Astrocyte (in vitro differentiated cells and primary cell): Measurements from ENCODE around the gene CCDC174. TPM values are rescaled to one million over a fixed set of nuclear protein-coding genes. Genes with fewer than 3 reads are reported as not detected.

ENCODE experiments used
- DNase-seq: peaks from one replicate; pipeline ENCODE4 v3.0.0-alpha.2; 2010; ENCODE audit warnings: low read depth
- FAIRE-seq: peaks from 2 replicates; lab custom pipeline; 2011; peaks lifted over from hg19 to GRCh38; lab: Jason Lieb, UNC
- H2AFZ ChIP-seq: 2 replicates; pipeline ENCODE4 v1.6.0; 2012; ENCODE audit warnings: low read depth, low read length, inconsistent platforms
- H3K27ac ChIP-seq: 2 replicates; pipeline ENCODE4 v1.5.1; 2011; ENCODE audit warnings: low read depth, low read length, inconsistent platforms
- H3K27me3 ChIP-seq: 2 replicates; pipeline ENCODE4 v1.6.0; 2011; ENCODE audit warnings: low read length, inconsistent platforms; ENCODE audit not compliant: insufficient read depth
- H3K36me3 ChIP-seq: 2 replicates; pipeline ENCODE4 v1.5.1; 2011; ENCODE audit warnings: low read length, inconsistent platforms; ENCODE audit not compliant: insufficient read depth
- H3K4me1 ChIP-seq: 2 replicates; pipeline ENCODE4 v1.5.1; 2011; ENCODE audit warnings: low read length, inconsistent platforms; ENCODE audit not compliant: insufficient read depth
- H3K4me2 ChIP-seq: 2 replicates; pipeline ENCODE4 v1.6.0; 2012; ENCODE audit warnings: low read length, inconsistent platforms
- H3K4me3 ChIP-seq: 2 replicates; pipeline ENCODE4 v1.5.1; 2011; ENCODE audit warnings: low read depth, mild to moderate bottlenecking, low read length, inconsistent platforms; ENCODE audit not compliant: insufficient read depth
- H3K79me2 ChIP-seq: 2 replicates; pipeline ENCODE4 v1.6.0; 2012; ENCODE audit warnings: mild to moderate bottlenecking, low read length, inconsistent platforms; ENCODE audit not compliant: insufficient read depth
- H3K9ac ChIP-seq: 2 replicates; pipeline ENCODE4 v1.6.0; 2012; ENCODE audit warnings: mild to moderate bottlenecking, low read length, inconsistent platforms
- H3K9me3 ChIP-seq: 2 replicates; pipeline ENCODE4 v1.5.1; 2012; ENCODE audit warnings: low read depth, mild to moderate bottlenecking, low read length, inconsistent platforms; ENCODE audit not compliant: insufficient read depth
- H4K20me1 ChIP-seq: 2 replicates; pipeline ENCODE4 v1.6.0; 2012; ENCODE audit warnings: low read length, inconsistent platforms; ENCODE audit not compliant: insufficient read depth
- H3K27ac Mint-ChIP-seq: one replicate; pipeline ENCODE4 v1.8.0; 2021; ENCODE audit warnings: mild to moderate bottlenecking, mixed read lengths; ENCODE audit not compliant: unreplicated experiment
- H3K27me3 Mint-ChIP-seq: one replicate; pipeline ENCODE4 v1.8.0; 2021; ENCODE audit warnings: low read depth, mixed read lengths; ENCODE audit not compliant: unreplicated experiment
- H3K36me3 Mint-ChIP-seq: one replicate; pipeline ENCODE4 v1.8.0; 2021; ENCODE audit warnings: low read depth, mixed read lengths; ENCODE audit not compliant: unreplicated experiment
- H3K4me1 Mint-ChIP-seq: one replicate; pipeline ENCODE4 v1.8.0; 2021; ENCODE audit warnings: low read depth, mixed read lengths; ENCODE audit not compliant: unreplicated experiment
- H3K4me3 Mint-ChIP-seq: one replicate; pipeline ENCODE4 v1.8.0; 2021; ENCODE audit warnings: mild to moderate bottlenecking, moderate library complexity, mixed read lengths; ENCODE audit not compliant: unreplicated experiment
- H3K9me3 Mint-ChIP-seq: one replicate; pipeline ENCODE4 v1.8.0; 2021; ENCODE audit warnings: mild to moderate bottlenecking, mixed read lengths; ENCODE audit not compliant: unreplicated experiment
- EZH2 ChIP-seq: IDR thresholded peaks from 2 replicates; pipeline ENCODE4 v1.6.1; 2012; ENCODE audit warnings: mild to moderate bottlenecking, low read length, inconsistent platforms; ENCODE audit not compliant: insufficient read depth
- total RNA-seq: library from RNA; stranded (reverse); gene quantifications from 2 replicates; pipeline ENCODE4 v1.2.1, GENCODE V29; 2021
- TF ChIP-seq, protein P1 (sequence below): IDR thresholded peaks from 2 replicates; pipeline ENCODE4 v1.5.1; 2011; ENCODE audit warnings: low read depth, mild to moderate bottlenecking, inconsistent platforms, low read length, moderate library complexity; ENCODE audit not compliant: insufficient read depth

Gene CCDC174
- total RNA-seq, 1 donor from 2014 or later: 17.4 TPM

- DNase-seq: no peak
- Mint-ChIP-seq H3K9me3 (peaks cover 3% of the 10 kb centered on the region), H3K4me1 (peaks cover 26% of the 10 kb centered on the region), H3K27me3 (peaks cover 12% of the 10 kb centered on the region), H3K36me3 (no peaks in the 10 kb centered on the region), H3K27ac (no peak overlapping the region), H3K4me3 (no peak overlapping the region)
- H4K20me1 ChIP-seq: no peaks in the 10 kb centered on the region
- TF ChIP-seq EZH2: no peak
- TF ChIP-seq, protein P1, sequence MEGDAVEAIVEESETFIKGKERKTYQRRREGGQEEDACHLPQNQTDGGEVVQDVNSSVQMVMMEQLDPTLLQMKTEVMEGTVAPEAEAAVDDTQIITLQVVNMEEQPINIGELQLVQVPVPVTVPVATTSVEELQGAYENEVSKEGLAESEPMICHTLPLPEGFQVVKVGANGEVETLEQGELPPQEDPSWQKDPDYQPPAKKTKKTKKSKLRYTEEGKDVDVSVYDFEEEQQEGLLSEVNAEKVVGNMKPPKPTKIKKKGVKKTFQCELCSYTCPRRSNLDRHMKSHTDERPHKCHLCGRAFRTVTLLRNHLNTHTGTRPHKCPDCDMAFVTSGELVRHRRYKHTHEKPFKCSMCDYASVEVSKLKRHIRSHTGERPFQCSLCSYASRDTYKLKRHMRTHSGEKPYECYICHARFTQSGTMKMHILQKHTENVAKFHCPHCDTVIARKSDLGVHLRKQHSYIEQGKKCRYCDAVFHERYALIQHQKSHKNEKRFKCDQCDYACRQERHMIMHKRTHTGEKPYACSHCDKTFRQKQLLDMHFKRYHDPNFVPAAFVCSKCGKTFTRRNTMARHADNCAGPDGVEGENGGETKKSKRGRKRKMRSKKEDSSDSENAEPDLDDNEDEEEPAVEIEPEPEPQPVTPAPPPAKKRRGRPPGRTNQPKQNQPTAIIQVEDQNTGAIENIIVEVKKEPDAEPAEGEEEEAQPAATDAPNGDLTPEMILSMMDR: no peak
- no peak overlapping the region for H3K4me3 ChIP-seq
- no peaks in the 10 kb centered on the region for H3K4me1 ChIP-seq
- H3K36me3 ChIP-seq: no peaks in the 10 kb centered on the region
- H3K4me2 ChIP-seq: no peak overlapping the region
- no peak overlapping the region for H2AFZ ChIP-seq
- H3K79me2 ChIP-seq: no peaks in the 10 kb centered on the region
- no peak overlapping the region for H3K27ac ChIP-seq
- H3K27me3 ChIP-seq: peaks cover 17% of the 10 kb centered on the region
- H3K9ac ChIP-seq: no peak overlapping the region
- no peaks in the 10 kb centered on the region for H3K9me3 ChIP-seq
- FAIRE-seq: no peak
Observed at GRCh38 chr3:14614862-14615261, 36.7 kb upstream of the CCDC174 start.

DNA sequence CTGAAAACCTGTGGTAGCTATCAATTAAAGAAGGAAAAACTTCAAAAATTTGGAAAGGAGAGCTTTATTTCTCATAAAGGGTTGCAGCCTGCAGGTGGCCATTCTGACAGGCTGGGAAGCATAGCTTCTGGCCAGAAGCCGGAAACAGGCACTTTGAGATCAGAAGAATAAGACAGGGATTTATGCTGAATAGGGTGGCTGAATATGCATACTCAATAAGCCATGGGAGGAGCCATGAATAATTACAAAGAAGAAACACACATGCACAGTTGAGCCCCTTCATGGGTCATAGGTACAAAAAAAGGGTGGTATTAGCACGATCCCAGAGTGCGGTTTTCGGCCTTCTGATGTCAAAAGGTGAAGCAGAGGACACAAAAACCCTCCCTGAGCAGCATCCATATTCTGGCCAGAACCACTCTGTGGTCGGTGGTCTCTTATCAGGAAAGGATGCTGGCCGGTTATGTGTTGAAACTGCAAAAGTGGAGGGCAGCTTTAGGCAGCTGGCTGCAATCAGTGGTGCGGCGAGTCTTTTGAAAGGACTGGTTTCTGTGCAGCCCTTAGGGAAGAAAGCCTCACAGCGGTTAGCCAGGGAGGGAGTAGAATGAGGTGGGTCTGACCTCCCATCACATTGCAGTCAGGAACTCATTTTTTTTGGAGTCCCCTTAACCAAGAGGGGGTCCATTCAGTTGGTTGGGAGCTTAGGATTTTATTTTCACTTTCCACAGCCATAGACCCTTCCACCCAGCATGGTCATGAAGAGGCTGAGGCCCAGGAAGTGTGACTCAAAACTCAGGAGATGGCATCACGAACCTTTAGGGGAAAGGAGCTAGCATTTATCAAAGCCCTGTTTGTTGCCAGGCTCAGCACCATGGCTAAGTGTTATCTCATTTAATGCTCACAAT is 34.7 kb upstream of the CCDC174 start:
- no peak overlapping the region for H3K27ac Mint-ChIP-seq
- Histone ChIP-seq H3K9me3 (no peaks in the 10 kb centered on the region), H2AFZ (no peak overlapping the region), H3K27ac (no peak overlapping the region), H3K4me3 (no peak overlapping the region), H3K9ac (no peak overlapping the region), H3K4me2 (no peak overlapping the region), H3K36me3 (no peaks in the 10 kb centered on the region), H3K79me2 (no peaks in the 10 kb centered on the region), H3K27me3 (peaks cover 12% of the 10 kb centered on the region), H3K4me1 (no peaks in the 10 kb centered on the region), H4K20me1 (no peaks in the 10 kb centered on the region)
- TF ChIP-seq, protein P1: no peak
- TF ChIP-seq EZH2: no peak
- peaks cover 29% of the 10 kb centered on the region for H3K4me1 Mint-ChIP-seq
- peaks cover 3% of the 10 kb centered on the region for H3K9me3 Mint-ChIP-seq
- H3K27me3 Mint-ChIP-seq: peaks cover 9% of the 10 kb centered on the region
- no peak for FAIRE-seq
- no peaks in the 10 kb centered on the region for H3K36me3 Mint-ChIP-seq
- DNase-seq: no peak
- no peak overlapping the region for H3K4me3 Mint-ChIP-seq
